Posterior vena cava (tissue), 2 donors: ENCODE measurements around the gene PPCDC. TPM values are rescaled to one million over a fixed set of nuclear protein-coding genes. Genes with fewer than 3 reads are reported as not detected.

Source experiments
- DNase-seq: peaks from one replicate; pipeline ENCODE4 v3.0.0-alpha.2; 2020; ENCODE audit warnings: low spot score
- intact Hi-C, 2 donors: fragments of 100-400 bp; cut with DNase I; formaldehyde crosslinking; loops; one replicate each; pipeline versions ENCODE4 v1.14.1 to v1.14.2; 2022 to 2023
- total RNA-seq, 2 donors: library from RNA; stranded (reverse); fragmentation: NEBNext Ultra II Directional; extraction: Animal tissue kit (Norgen Biotek cat#: 25700); gene quantifications; one replicate each; pipeline ENCODE4 v1.2.1, GENCODE V29; 2021
- donor health status: DM: yes; HTN: yes; CAD: no.
- donor health status: DM: yes; HTN: yes; CAD: no.

Gene PPCDC
- total RNA-seq, 2 donors from 2014 or later = 9.2 to 11.0 TPM

DNA sequence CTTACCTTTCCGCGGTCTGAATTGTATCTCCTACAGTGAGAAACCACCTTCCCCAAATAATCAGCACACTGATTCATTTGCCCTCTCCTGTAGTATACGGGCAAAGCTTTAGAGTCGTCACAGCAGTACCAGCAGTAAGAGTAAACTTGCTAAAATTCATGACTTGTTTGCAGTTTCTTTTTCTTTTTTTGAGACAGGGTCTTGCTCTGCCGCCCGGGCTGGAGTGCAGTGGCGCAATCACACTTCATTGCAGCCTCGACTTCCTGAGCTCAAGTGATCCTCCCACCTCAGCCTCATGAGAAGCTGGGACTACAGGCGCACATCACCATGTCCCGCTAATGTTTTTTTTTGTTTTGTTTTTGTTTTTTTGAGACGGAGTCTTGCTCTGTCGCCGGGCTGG is 16.2 kb upstream of the PPCDC start:
- intact Hi-C loops = no loop called here
- DNase-seq = no peak

- DNase-seq = no peak
- intact Hi-C loops = no loop called here
Measured at GRCh38 chr15:75008221-75008625, 15.2 kb upstream of the PPCDC start.

GRCh38 chr15:75008629-75009326 is 14.6 kb upstream of the PPCDC start:
- intact Hi-C loops = no loop called here
- no peak for DNase-seq

- no peak for DNase-seq
- intact Hi-C loops = no loop called here
Measured at GRCh38 chr15:75016431-75016830, 7.0 kb upstream of the PPCDC start.

DNA sequence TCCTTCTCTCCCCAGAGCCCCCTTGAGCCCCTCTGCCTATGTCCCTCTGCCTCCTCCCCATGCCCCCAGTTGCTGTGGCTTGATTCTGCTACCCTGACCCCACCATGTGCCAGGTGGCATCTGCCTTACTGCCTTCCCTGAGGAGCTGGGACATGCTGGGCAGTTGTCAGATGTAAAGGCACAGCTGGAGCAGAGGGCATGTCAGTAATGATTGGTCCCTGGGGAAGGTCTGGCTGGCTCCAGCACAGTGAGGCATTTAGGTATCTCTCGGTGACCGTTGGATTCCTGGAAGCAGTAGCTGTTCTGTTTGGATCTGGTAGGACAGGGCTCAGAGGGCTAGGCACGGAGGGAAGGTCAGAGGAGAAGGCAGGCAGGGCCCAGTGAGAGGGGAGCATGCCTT is 3.5 kb upstream of the PPCDC start:
- no peak for DNase-seq
- intact Hi-C loops = no loop called here

GRCh38 chr15:75021341-75021740 is 2.0 kb upstream of the PPCDC start:
- intact Hi-C loops = no loop called here

GRCh38 chr15:75022783-75023180 is 608 bp upstream of the PPCDC start:
- DNase-seq = no peak
- intact Hi-C loops = no loop called here

More at GRCh38 chr15:75021341-75021740, 2.0 kb upstream of the PPCDC start:
- DNase-seq = no peak

DNA sequence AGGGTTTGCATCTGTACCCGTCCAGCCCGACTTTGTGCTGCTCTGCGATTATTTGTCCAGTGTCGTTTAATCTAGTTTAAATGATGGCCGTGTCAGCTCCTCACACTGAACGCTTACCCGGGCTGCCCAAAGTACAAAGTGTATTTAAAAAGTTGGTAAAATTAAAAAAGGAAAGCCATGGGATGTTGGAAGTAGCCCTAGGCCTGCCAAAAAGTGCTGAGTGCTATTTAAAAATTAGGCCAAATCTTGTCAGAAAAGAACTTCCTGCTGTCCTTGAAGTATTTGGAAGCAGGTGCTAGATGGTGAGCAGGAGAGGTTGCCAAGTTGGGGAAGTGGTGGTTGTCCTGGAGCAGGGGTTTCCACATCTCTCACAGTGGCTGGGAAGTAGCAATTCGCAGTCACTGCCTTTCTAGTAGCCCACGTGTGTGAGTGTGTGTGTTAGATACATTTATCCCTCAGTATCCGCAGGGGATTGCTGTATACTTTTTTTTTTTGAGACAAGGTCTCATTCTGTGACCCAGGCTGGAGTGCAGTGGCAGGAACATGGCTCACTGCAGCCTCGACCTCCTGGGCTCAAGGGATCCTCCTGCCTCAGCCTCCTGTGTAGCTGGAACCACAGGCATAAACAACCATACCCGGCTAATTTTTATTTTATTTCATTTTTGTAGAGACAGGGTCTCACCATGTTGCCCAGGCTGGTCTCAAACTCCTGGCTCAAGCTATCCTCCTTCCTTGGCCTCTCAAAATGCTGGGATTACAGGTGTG is 664 bp downstream of the PPCDC start:
- intact Hi-C loops = no loop called here
- DNase-seq = no peak

- no peak for DNase-seq
- intact Hi-C loops = loop anchor here in 1 of 2 donors (5.0 kb wide), 1 partner anchor 182 kb away; no protein-coding TSS in a partner anchor
Measured at GRCh38 chr15:75025107-75025506, 1.7 kb downstream of the PPCDC start.

GRCh38 chr15:75025548-75026260 is 2.3 kb downstream of the PPCDC start:
- intact Hi-C loops = loop anchor here in 1 of 2 donors (5.0 kb wide), 1 partner anchor 182 kb away; no protein-coding TSS in a partner anchor
- no peak for DNase-seq

- intact Hi-C loops = loop anchor here in 1 of 2 donors (5.0 kb wide), 1 partner anchor 180 kb away; no protein-coding TSS in a partner anchor
Measured at GRCh38 chr15:75027551-75027950, 4.2 kb downstream of the PPCDC start.

GRCh38 chr15:75028991-75029377 is 5.6 kb downstream of the PPCDC start:
- DNase-seq = no peak
- intact Hi-C loops = loop anchor here (2.0 to 5.0 kb wide), 2 partner anchors 176 to 178 kb away; no protein-coding TSS in a partner anchor

More at GRCh38 chr15:75027551-75027950, 4.2 kb downstream of the PPCDC start:
- no peak for DNase-seq

DNA sequence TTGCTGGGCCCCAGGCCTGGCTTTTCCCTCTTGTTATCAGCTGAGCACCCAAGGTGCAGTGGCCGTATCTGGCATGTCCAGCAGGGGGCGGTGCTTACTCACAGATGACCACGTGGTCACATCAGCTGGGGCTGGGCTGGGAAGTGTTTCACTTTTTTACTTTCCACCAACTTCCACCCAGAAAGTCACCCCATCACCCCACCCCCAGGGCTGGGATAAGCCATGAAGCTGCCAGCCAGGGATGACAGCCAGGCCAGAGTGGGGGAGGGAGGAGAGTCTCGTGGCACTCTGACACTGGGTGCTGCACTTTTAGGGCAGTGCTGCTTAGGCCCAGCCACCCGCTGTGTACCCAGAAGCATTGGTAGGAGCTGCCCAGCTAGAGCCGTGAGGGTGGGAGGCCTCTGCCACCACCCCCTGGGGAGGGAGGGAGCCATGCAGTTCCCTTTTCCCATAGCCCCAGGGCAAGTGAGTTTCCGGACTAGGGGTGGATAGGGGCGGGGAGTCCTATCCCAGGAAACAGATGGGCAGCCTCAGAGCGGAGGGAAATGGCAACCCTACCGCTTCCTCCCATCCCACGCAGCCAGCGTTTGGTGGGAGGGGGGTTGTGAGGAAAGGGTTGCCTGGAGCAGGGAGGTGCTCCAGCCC is 6.1 kb downstream of the PPCDC start:
- intact Hi-C loops = loop anchor here (2.0 to 5.0 kb wide), 3 partner anchors 175 to 273 kb away; no protein-coding TSS in a partner anchor
- peak; percentile 98 for DNase-seq

DNA sequence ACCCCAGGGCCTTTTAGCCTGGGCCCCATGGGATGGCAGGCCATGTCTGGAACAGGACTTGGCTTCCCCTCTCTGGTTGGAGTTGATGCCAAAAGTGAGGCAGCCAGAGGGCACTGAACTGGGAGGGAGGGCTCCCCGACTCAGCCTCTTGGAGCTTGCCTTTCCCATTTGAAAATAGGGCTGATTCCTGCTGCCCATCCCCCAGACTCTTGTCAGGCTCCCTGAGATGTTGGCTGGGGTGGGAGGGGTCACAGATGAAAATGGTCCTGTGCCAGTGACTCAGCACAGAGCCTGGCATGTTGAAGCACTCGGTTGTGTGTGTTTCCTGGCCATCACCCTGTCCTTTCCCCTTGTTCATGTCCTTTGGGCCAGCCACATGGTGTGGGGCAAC is 6.6 kb downstream of the PPCDC start:
- intact Hi-C loops = loop anchor here in 1 of 2 donors (5.0 kb wide), 1 partner anchor 272 kb away; no protein-coding TSS in a partner anchor
- DNase-seq = peak; percentile 85

GRCh38 chr15:75030424-75030823 is 7.0 kb downstream of the PPCDC start:
- DNase-seq = no peak
- intact Hi-C loops = loop anchor here in 1 of 2 donors (5.0 kb wide), 1 partner anchor 272 kb away; no protein-coding TSS in a partner anchor

GRCh38 chr15:75031848-75032247 is 8.5 kb downstream of the PPCDC start:
- intact Hi-C loops = loop anchor here in 1 of 2 donors (5.0 kb wide), 1 partner anchor 270 kb away; no protein-coding TSS in a partner anchor
- no peak for DNase-seq

DNA sequence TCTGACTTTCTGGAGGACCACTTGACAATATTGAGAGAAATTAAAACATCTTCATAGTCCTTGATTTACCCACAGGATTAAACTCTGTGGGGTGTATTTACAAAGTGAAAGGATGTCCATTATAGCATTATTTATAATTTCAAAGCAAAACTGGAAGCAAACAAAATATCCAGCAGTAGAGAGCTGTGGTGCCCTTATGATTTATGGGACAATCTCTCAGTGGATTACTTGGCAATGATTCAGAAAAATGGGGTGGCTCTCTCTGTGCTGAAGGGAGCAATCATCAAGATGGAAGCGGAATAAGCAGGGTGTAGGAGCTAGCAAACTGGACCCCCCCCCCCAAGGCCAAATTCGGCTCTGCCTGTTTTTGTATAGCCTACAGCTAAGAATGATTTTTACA is 9.0 kb downstream of the PPCDC start:
- intact Hi-C loops = loop anchor here in 1 of 2 donors (5.0 kb wide), 1 partner anchor 270 kb away; no protein-coding TSS in a partner anchor
- DNase-seq = no peak

GRCh38 chr15:75033809-75034208 is 10.4 kb downstream of the PPCDC start:
- intact Hi-C loops = loop anchor here in 1 of 2 donors (5.0 kb wide), 1 partner anchor 268 kb away; no protein-coding TSS in a partner anchor
- DNase-seq = no peak

DNA sequence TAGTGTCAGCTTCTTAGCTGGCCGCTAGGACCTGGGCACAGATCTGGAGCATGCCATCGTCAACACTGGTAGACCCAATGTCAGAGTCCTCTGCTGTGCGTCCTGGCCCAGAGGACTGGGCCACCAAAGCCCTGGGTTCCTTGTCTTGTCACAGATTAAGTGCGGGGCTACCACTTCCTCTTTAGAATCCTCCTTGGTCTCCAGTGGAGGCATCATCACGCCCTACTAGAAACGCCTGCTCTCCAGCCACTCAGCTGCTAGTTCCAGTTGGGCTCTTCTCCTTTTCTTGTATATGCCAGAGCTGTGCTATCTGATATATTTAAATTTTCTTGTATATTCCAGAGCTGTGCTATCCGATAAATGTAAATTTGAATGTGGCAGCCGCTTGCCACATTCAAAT is 11.2 kb downstream of the PPCDC start:
- DNase-seq = no peak
- intact Hi-C loops = loop anchor here in 1 of 2 donors (5.0 kb wide), 1 partner anchor 268 kb away; no protein-coding TSS in a partner anchor
